ENCODE measurements around the gene MYLIP. TPM values are rescaled to one million over a fixed set of nuclear protein-coding genes. Genes with fewer than 3 reads are reported as not detected.

The MYLIP gene
- total RNA-seq, 1 donor from 2014 or later = 5.7 TPM

GRCh38 chr6:16088409-16088808 is 40.5 kb upstream of the MYLIP start:
- TF ChIP-seq CTCF (conservative IDR thresholded peaks at IDR 0.05; ENCODE audit: low read depth, low read length) = no peak
- no peak overlapping the region for H3K4me3 ChIP-seq (ENCODE audit: low read depth, low read length)
- DNase-seq (ENCODE audit: low read depth) = no peak

GRCh38 chr6:16089232-16090062 is 39.4 kb upstream of the MYLIP start:
- DNase-seq (ENCODE audit: low read depth) = no peak
- TF ChIP-seq CTCF (conservative IDR thresholded peaks at IDR 0.05; ENCODE audit: low read depth, low read length) = no peak

GRCh38 chr6:16090452-16090851 is 38.4 kb upstream of the MYLIP start:
- no peak overlapping the region for H3K4me3 ChIP-seq (ENCODE audit: low read depth, low read length)
- DNase-seq (ENCODE audit: low read depth) = no peak
- no peak for TF ChIP-seq CTCF (conservative IDR thresholded peaks at IDR 0.05; ENCODE audit: low read depth, low read length)

More at GRCh38 chr6:16089232-16090062, 39.4 kb upstream of the MYLIP start:
- H3K4me3 ChIP-seq (ENCODE audit: low read depth, low read length) = no peak overlapping the region

GRCh38 chr6:16090920-16091319 is 38.0 kb upstream of the MYLIP start:
- H3K4me3 ChIP-seq (ENCODE audit: low read depth, low read length) = no peak overlapping the region
- TF ChIP-seq CTCF (conservative IDR thresholded peaks at IDR 0.05; ENCODE audit: low read depth, low read length) = no peak

GRCh38 chr6:16092140-16092539 is 36.7 kb upstream of the MYLIP start:
- TF ChIP-seq CTCF (conservative IDR thresholded peaks at IDR 0.05; ENCODE audit: low read depth, low read length) = no peak
- no peak overlapping the region for H3K4me3 ChIP-seq (ENCODE audit: low read depth, low read length)
- no peak for DNase-seq (ENCODE audit: low read depth)

More at GRCh38 chr6:16090920-16091319, 38.0 kb upstream of the MYLIP start:
- no peak for DNase-seq (ENCODE audit: low read depth)

GRCh38 chr6:16092990-16093389 is 35.9 kb upstream of the MYLIP start:
- TF ChIP-seq CTCF (conservative IDR thresholded peaks at IDR 0.05; ENCODE audit: low read depth, low read length) = no peak
- DNase-seq (ENCODE audit: low read depth) = no peak
- no peak overlapping the region for H3K4me3 ChIP-seq (ENCODE audit: low read depth, low read length)

GRCh38 chr6:16095180-16095579 is 33.7 kb upstream of the MYLIP start:
- TF ChIP-seq CTCF (conservative IDR thresholded peaks at IDR 0.05; ENCODE audit: low read depth, low read length) = no peak
- H3K4me3 ChIP-seq (ENCODE audit: low read depth, low read length) = no peak overlapping the region
- DNase-seq (ENCODE audit: low read depth) = no peak
